HepG2 (cell line): ENCODE measurements around the gene SLC2A10. TPM values are rescaled to one million over a fixed set of nuclear protein-coding genes. Genes with fewer than 3 reads are reported as not detected.

Experiments
- EP300 ChIP-seq, 3 experiments: sonication (generic) in 1 of 3; formaldehyde crosslinking in 1 of 3; IDR thresholded peaks; 2 replicates each; pipeline versions ENCODE4 v1.5.1 to v1.6.1; 2011 to 2020; ENCODE audit warnings: low read depth in 2 of 3, low read length in 2 of 3, borderline replicate concordance in 1 of 3, improper control_type of control experiment in 1 of 3, mild to moderate bottlenecking in 1 of 3, missing genetic modification reagents in 1 of 3, moderate library complexity in 1 of 3
- FOXK2 ChIP-seq: fragments of 450-650 bp; IDR thresholded peaks from 2 replicates; pipeline ENCODE4 v1.6.1; 2016
- HNRNPLL ChIP-seq: fragments of 200-400 bp; formaldehyde crosslinking; IDR thresholded peaks from 2 replicates; pipeline ENCODE4 v1.6.1; 2017; ENCODE audit warnings: mild to moderate bottlenecking, low read depth, low read length; ENCODE audit not compliant: poor library complexity, severe bottlenecking
- MAZ ChIP-seq, 2 experiments: sonication (generic) in 1 of 2; formaldehyde crosslinking in 1 of 2; IDR thresholded peaks; 2 replicates each; pipeline versions ENCODE4 v1.5.0 to v1.6.1; 2012 to 2020; ENCODE audit warnings: low read depth in 2 of 2, mild to moderate bottlenecking in 2 of 2, borderline replicate concordance in 1 of 2, improper control_type of control experiment in 1 of 2, low read length in 1 of 2, missing genetic modification reagents in 1 of 2, moderate library complexity in 1 of 2
- MIXL1 ChIP-seq: IDR thresholded peaks from 2 replicates; pipeline ENCODE4 v1.6.1; 2016
- NCOR1 ChIP-seq: fragments of 200-600 bp; sonication (generic); IDR thresholded peaks from 2 replicates; pipeline ENCODE4 v1.7.0; 2017; ENCODE audit warnings: antibody characterized with exemption, low read length, borderline replicate concordance
- NR2C2 ChIP-seq: sonication (generic); formaldehyde crosslinking; IDR thresholded peaks from 2 replicates; pipeline ENCODE4 v1.4.0; 2020; ENCODE audit warnings: missing genetic modification reagents, mild to moderate bottlenecking, moderate library complexity, borderline replicate concordance
- SIN3A ChIP-seq: IDR thresholded peaks from 2 replicates; pipeline ENCODE4 v1.6.1; 2011; ENCODE audit warnings: low read depth, mild to moderate bottlenecking, control low read depth, low read length, borderline replicate concordance
- SMC3 ChIP-seq: IDR thresholded peaks from 2 replicates; pipeline ENCODE4 v1.6.1; 2011; ENCODE audit warnings: low read length, improper control_type of control experiment
- TBX3 ChIP-seq: fragments of 450-650 bp; IDR thresholded peaks from 2 replicates; pipeline ENCODE4 v1.6.1; 2017; ENCODE audit warnings: antibody characterized with exemption, mild to moderate bottlenecking, inconsistent platforms, borderline replicate concordance
- ZBTB20 ChIP-seq: sonication (generic); formaldehyde crosslinking; IDR thresholded peaks from 2 replicates; pipeline ENCODE4 v1.8.1; 2023; ENCODE audit warnings: missing genetic modification reagents, low read depth, mild to moderate bottlenecking, borderline replicate concordance
- ZFP36L2 ChIP-seq: sonication (generic); formaldehyde crosslinking; IDR thresholded peaks from 2 replicates; pipeline ENCODE4 v1.4.0; 2020; ENCODE audit warnings: missing genetic modification reagents
- ZFP82 ChIP-seq: sonication (generic); formaldehyde crosslinking; IDR thresholded peaks from 2 replicates; pipeline ENCODE4 v1.5.1; 2020; ENCODE audit warnings: mild to moderate bottlenecking, missing genetic modification reagents, borderline replicate concordance
- ZNF367 ChIP-seq: sonication (generic); formaldehyde crosslinking; IDR thresholded peaks from 2 replicates; pipeline ENCODE4 v1.4.0; 2020; ENCODE audit warnings: missing genetic modification reagents, borderline replicate concordance
- ZNF460 ChIP-seq: sonication (generic); formaldehyde crosslinking; IDR thresholded peaks from 2 replicates; pipeline ENCODE4 v1.5.1; 2020; ENCODE audit warnings: missing genetic modification reagents, mild to moderate bottlenecking, borderline replicate concordance
- ZNF724P ChIP-seq: sonication (generic); formaldehyde crosslinking; IDR thresholded peaks from 2 replicates; pipeline ENCODE4 v1.8.0; 2022; ENCODE audit warnings: missing genetic modification reagents, borderline replicate concordance
- ZNF749 ChIP-seq: sonication (generic); formaldehyde crosslinking; IDR thresholded peaks from 2 replicates; pipeline ENCODE4 v1.8.0; 2022; ENCODE audit warnings: mild to moderate bottlenecking, missing genetic modification reagents, moderate library complexity, borderline replicate concordance
- ZSCAN21 ChIP-seq: sonication (generic); formaldehyde crosslinking; IDR thresholded peaks from 2 replicates; pipeline ENCODE4 v1.8.0; 2022; ENCODE audit warnings: mild to moderate bottlenecking, missing genetic modification reagents, moderate library complexity, borderline replicate concordance
- polyA plus RNA-seq, 8 experiments: library from polyadenylated mRNA; depleted of rRNA in 3 of 8; stranded (reverse) in 7 of 8; unstranded in 1 of 8; fragments of >200 nt; fragmentation: Illumina TruSeq in 4 of 8; extraction: Trizol in 4 of 8; gene quantifications; 2 replicates each; pipeline versions ENCODE4 v1.2.1 to v1.2.3, GENCODE V29; 2011 to 2016; ENCODE audit warnings: low read depth in 4 of 8, missing spikeins in 1 of 8, mixed read lengths in 1 of 8; ENCODE audit not compliant: insufficient read depth in 1 of 8
- total RNA-seq, 5 experiments: library from RNA; depleted of rRNA; stranded (reverse); fragments of >200 nt; fragmentation: Illumina TruSeq; extraction: Trizol; gene quantifications; 2 replicates each; pipeline ENCODE4 v1.2.3, GENCODE V29; 2016; ENCODE audit warnings: low read depth in 1 of 5
- TF ChIP-seq, protein P1 (sequence below): sonication (generic); formaldehyde crosslinking; conservative IDR thresholded peaks from 2 replicates; pipeline ENCODE4 v1.5.0; 2020; ENCODE audit warnings: missing genetic modification reagents
- TF ChIP-seq, protein P2 (sequence below): sonication (generic); formaldehyde crosslinking; IDR thresholded peaks from 2 replicates; pipeline ENCODE4 v1.8.1; 2023; ENCODE audit warnings: mild to moderate bottlenecking, missing genetic modification reagents
- TF ChIP-seq, protein P3 (sequence below): sonication (generic); formaldehyde crosslinking; IDR thresholded peaks from 2 replicates; pipeline ENCODE4 v1.4.0; 2020; ENCODE audit warnings: missing genetic modification reagents

The SLC2A10 gene
- total and polyA plus RNA-seq, 2 of the 13 experiments (the other 11 are each of a cell fraction or from before 2014, with no cell fraction given), result 16.0 to 18.4 TPM

DNA sequence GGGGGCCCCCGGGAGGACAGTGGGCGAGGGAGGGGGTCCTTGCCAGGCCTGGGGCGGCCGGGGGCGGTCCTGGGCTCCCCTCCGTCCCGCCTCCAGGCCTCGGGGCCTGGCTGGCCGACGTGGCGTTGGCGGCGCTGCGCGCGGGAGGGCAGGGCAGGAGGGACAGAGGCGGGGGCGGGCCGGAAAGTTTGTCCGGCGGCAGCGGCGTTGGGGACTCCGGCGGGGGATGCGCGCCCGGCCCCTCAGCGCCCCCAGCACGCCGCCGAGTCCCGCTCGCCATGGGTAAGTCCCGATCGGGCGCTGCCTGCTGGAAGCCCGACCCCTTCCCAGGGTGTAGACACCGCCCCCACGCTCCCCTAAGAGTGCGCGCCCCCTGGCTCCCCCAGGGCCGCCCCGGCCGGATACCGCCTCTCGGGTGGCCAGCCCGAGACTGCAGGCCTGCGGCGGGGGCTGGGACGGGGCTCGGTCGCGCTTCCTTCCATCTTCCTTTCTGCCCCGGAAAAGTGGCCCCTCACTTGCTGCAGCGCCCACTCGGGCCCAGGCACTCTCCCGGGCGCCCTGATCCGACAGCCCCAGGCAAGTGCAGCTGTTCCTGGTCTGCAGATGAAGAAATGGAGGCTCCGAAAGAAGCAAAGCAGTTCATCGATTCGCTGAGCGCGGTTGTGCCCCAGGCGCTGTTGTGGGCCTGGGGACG, at the start of gene SLC2A10 (continued):
- peak; percentile 81 for TF ChIP-seq HNRNPLL
- 0 out of 2 replicates have a peak, but pooled peaks have one; percentile 27 for TF ChIP-seq ZNF724P
- TF ChIP-seq MIXL1 (CRISPR knock-in tag), result 0 out of 2 replicates have a peak, but pooled peaks have one; percentile 11
- TF ChIP-seq, protein P1, sequence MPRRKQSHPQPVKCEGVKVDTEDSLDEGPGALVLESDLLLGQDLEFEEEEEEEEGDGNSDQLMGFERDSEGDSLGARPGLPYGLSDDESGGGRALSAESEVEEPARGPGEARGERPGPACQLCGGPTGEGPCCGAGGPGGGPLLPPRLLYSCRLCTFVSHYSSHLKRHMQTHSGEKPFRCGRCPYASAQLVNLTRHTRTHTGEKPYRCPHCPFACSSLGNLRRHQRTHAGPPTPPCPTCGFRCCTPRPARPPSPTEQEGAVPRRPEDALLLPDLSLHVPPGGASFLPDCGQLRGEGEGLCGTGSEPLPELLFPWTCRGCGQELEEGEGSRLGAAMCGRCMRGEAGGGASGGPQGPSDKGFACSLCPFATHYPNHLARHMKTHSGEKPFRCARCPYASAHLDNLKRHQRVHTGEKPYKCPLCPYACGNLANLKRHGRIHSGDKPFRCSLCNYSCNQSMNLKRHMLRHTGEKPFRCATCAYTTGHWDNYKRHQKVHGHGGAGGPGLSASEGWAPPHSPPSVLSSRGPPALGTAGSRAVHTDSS (CRISPR knock-in tag), result no peak
- TF ChIP-seq NR2C2 (CRISPR knock-in tag), result 0 out of 2 replicates have a peak, but pooled peaks have one; percentile 41
- 0 out of 2 replicates have a peak, but pooled peaks have one; percentile 42 for TF ChIP-seq ZFP36L2 (CRISPR knock-in tag)
- TF ChIP-seq, protein P2, sequence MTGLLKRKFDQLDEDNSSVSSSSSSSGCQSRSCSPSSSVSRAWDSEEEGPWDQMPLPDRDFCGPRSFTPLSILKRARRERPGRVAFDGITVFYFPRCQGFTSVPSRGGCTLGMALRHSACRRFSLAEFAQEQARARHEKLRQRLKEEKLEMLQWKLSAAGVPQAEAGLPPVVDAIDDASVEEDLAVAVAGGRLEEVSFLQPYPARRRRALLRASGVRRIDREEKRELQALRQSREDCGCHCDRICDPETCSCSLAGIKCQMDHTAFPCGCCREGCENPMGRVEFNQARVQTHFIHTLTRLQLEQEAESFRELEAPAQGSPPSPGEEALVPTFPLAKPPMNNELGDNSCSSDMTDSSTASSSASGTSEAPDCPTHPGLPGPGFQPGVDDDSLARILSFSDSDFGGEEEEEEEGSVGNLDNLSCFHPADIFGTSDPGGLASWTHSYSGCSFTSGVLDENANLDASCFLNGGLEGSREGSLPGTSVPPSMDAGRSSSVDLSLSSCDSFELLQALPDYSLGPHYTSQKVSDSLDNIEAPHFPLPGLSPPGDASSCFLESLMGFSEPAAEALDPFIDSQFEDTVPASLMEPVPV (CRISPR knock-in tag), result peak; percentile 62; the same call in 1 of the 2 replicates
- TF ChIP-seq TBX3, result no peak
- TF ChIP-seq ZNF460 (CRISPR knock-in tag), result no peak
- TF ChIP-seq SIN3A, result peak; percentile 37; the same call in 1 of the 2 replicates
- no peak for TF ChIP-seq SMC3
- TF ChIP-seq MAZ (IDR thresholded peaks at IDR 0.05; ENCODE audit: borderline replicate concordance, low read depth, low read length), result peak; percentile 42; the same call in 1 of the 2 replicates
- TF ChIP-seq MAZ (CRISPR knock-in tag; IDR thresholded peaks at IDR 0.05; ENCODE audit: low read depth), result peak; percentile 51; the same call in 1 of the 2 replicates
- peak in 1 of 2 experiments; percentile 8; a peak in 1 of 4 replicates for TF ChIP-seq EP300 (IDR thresholded peaks at IDR 0.05; ENCODE audit: low read depth in 2 of 2, low read length in 2 of 2)
- TF ChIP-seq EP300 (CRISPR knock-in tag; IDR thresholded peaks at IDR 0.05; ENCODE audit: borderline replicate concordance), result no peak
- TF ChIP-seq ZNF367 (CRISPR knock-in tag), result no peak
- TF ChIP-seq ZSCAN21 (CRISPR knock-in tag), result peak; percentile 92
- 0 out of 2 replicates have a peak, but pooled peaks have one; percentile 68 for TF ChIP-seq ZFP82
- no peak for TF ChIP-seq NCOR1
- TF ChIP-seq ZNF749 (CRISPR knock-in tag), result peak; percentile 97
- TF ChIP-seq FOXK2, result no peak
- TF ChIP-seq ZBTB20 (CRISPR knock-in tag), result no peak
- TF ChIP-seq, protein P3, sequence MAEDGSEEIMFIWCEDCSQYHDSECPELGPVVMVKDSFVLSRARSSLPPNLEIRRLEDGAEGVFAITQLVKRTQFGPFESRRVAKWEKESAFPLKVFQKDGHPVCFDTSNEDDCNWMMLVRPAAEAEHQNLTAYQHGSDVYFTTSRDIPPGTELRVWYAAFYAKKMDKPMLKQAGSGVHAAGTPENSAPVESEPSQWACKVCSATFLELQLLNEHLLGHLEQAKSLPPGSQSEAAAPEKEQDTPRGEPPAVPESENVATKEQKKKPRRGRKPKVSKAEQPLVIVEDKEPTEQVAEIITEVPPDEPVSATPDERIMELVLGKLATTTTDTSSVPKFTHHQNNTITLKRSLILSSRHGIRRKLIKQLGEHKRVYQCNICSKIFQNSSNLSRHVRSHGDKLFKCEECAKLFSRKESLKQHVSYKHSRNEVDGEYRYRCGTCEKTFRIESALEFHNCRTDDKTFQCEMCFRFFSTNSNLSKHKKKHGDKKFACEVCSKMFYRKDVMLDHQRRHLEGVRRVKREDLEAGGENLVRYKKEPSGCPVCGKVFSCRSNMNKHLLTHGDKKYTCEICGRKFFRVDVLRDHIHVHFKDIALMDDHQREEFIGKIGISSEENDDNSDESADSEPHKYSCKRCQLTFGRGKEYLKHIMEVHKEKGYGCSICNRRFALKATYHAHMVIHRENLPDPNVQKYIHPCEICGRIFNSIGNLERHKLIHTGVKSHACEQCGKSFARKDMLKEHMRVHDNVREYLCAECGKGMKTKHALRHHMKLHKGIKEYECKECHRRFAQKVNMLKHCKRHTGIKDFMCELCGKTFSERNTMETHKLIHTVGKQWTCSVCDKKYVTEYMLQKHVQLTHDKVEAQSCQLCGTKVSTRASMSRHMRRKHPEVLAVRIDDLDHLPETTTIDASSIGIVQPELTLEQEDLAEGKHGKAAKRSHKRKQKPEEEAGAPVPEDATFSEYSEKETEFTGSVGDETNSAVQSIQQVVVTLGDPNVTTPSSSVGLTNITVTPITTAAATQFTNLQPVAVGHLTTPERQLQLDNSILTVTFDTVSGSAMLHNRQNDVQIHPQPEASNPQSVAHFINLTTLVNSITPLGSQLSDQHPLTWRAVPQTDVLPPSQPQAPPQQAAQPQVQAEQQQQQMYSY (CRISPR knock-in tag), result peak; percentile 61; the same call in 1 of the 2 replicates
